HepG2 (cell line): ENCODE results near the gene PCBD2. TPM values are rescaled to one million over a fixed set of nuclear protein-coding genes. Genes with fewer than 3 reads are reported as not detected.

ENCODE experiments used
- ARID4A ChIP-seq: sonication (generic); formaldehyde crosslinking; IDR thresholded peaks from 2 replicates; pipeline ENCODE4 v1.5.0; 2020; ENCODE audit warnings: mild to moderate bottlenecking, missing genetic modification reagents, borderline replicate concordance
- HMGXB3 ChIP-seq: sonication (generic); formaldehyde crosslinking; IDR thresholded peaks from 2 replicates; pipeline ENCODE4 v1.4.0; 2020; ENCODE audit warnings: missing genetic modification reagents, borderline replicate concordance
- MXD1 ChIP-seq: sonication (generic); formaldehyde crosslinking; IDR thresholded peaks from 2 replicates; pipeline ENCODE4 v1.4.0; 2020; ENCODE audit warnings: mild to moderate bottlenecking, missing genetic modification reagents
- NRL ChIP-seq: sonication (generic); formaldehyde crosslinking; IDR thresholded peaks from 2 replicates; pipeline ENCODE4 v1.5.0; 2020; ENCODE audit warnings: missing genetic modification reagents, mild to moderate bottlenecking, moderate library complexity, borderline replicate concordance
- TAF15 ChIP-seq: fragments of 200-400 bp; formaldehyde crosslinking; IDR thresholded peaks from one replicate; pipeline ENCODE4 v1.6.1; 2018; ENCODE audit warnings: mild to moderate bottlenecking, low read depth, low read length; ENCODE audit not compliant: poor library complexity, severe bottlenecking
- THRA ChIP-seq: sonication (generic); formaldehyde crosslinking; IDR thresholded peaks from 2 replicates; pipeline ENCODE4 v1.4.0; 2020; ENCODE audit warnings: missing genetic modification reagents, borderline replicate concordance
- WIZ ChIP-seq: sonication (generic); formaldehyde crosslinking; IDR thresholded peaks from 2 replicates; pipeline ENCODE4 v1.5.1; 2020; ENCODE audit warnings: mild to moderate bottlenecking, missing genetic modification reagents
- ZBTB4 ChIP-seq: sonication (generic); formaldehyde crosslinking; IDR thresholded peaks from 2 replicates; pipeline ENCODE4 v1.4.0; 2020; ENCODE audit warnings: missing genetic modification reagents, mild to moderate bottlenecking, borderline replicate concordance
- ZNF10 ChIP-seq: sonication (generic); formaldehyde crosslinking; IDR thresholded peaks from 2 replicates; pipeline ENCODE4 v1.4.0; 2020; ENCODE audit warnings: mild to moderate bottlenecking, low read depth, missing genetic modification reagents, borderline replicate concordance
- ZNF275 ChIP-seq: sonication (generic); formaldehyde crosslinking; IDR thresholded peaks from 2 replicates; pipeline ENCODE4 v1.8.0; 2022; ENCODE audit warnings: missing genetic modification reagents, mild to moderate bottlenecking, inconsistent platforms, borderline replicate concordance
- polyA plus RNA-seq, 8 experiments: library from polyadenylated mRNA; depleted of rRNA in 3 of 8; stranded (reverse) in 7 of 8; unstranded in 1 of 8; fragments of >200 nt; fragmentation: Illumina TruSeq in 4 of 8; extraction: Trizol in 4 of 8; gene quantifications; 2 replicates each; pipeline versions ENCODE4 v1.2.1 to v1.2.3, GENCODE V29; 2011 to 2016; ENCODE audit warnings: low read depth in 4 of 8, missing spikeins in 1 of 8, mixed read lengths in 1 of 8; ENCODE audit not compliant: insufficient read depth in 1 of 8
- total RNA-seq, 5 experiments: library from RNA; depleted of rRNA; stranded (reverse); fragments of >200 nt; fragmentation: Illumina TruSeq; extraction: Trizol; gene quantifications; 2 replicates each; pipeline ENCODE4 v1.2.3, GENCODE V29; 2016; ENCODE audit warnings: low read depth in 1 of 5

PCBD2 gene
- total and polyA plus RNA-seq, 2 of the 13 experiments (the other 11 are each of a cell fraction or from before 2014, with no cell fraction given): 5.5 to 12.0 TPM

- TF ChIP-seq HMGXB3 (CRISPR knock-in tag) (0 out of 2 replicates have a peak, but pooled peaks have one; percentile 36), TAF15 (peak; percentile 95), WIZ (no peak), ZNF275 (CRISPR knock-in tag) (peak; percentile 29; the same call in 1 of the 2 replicates), NRL (CRISPR knock-in tag) (no peak), ZBTB4 (CRISPR knock-in tag) (no peak), MXD1 (peak; percentile 80), ARID4A (CRISPR knock-in tag) (peak; percentile 82; the same call in 1 of the 2 replicates), THRA (no peak), ZNF10 (CRISPR knock-in tag) (no peak)
Observed at GRCh38 chr5:134904610-134905245, at the start of gene PCBD2 (continued).
